ENCODE data around the gene UBE2E2. TPM values are rescaled to one million over a fixed set of nuclear protein-coding genes. Genes with fewer than 3 reads are reported as not detected.

Gene UBE2E2
- total and polyA plus RNA-seq, 9 donors = 25.5 to 84.9 (median 38.5) TPM

GRCh38 chr3:23435904-23436303, 232.8 kb downstream of the UBE2E2 start:
- no peaks in the 10 kb centered on the region for H3K36me3 ChIP-seq
- 96 to 98% (median 97%) methylated on average over 9 of the region's 9 CpGs for WGBS, 3 donors
- intact Hi-C loops (cut with DNase I) = no loop called here

GRCh38 chr3:23437484-23438145, 234.5 kb downstream of the UBE2E2 start:
- no peak overlapping the region for H3K4me3 ChIP-seq
- intact Hi-C loops (cut with DNase I) = no loop called here
- no peak overlapping the region for H3K27ac ChIP-seq
- DNase-seq = no peak
- TF ChIP-seq POLR2A (IDR thresholded peaks at IDR 0.05) = no peak
- TF ChIP-seq CTCF (IDR thresholded peaks at IDR 0.05) = no peak
- TF ChIP-seq EP300 (IDR thresholded peaks at IDR 0.05) = no peak
- WGBS, 3 donors = 95 to 98% (median 95%) methylated on average over 7 of the region's 7 CpGs
- no peaks in the 10 kb centered on the region for H3K27me3 ChIP-seq
- no peaks in the 10 kb centered on the region for H3K36me3 ChIP-seq
- H3K9me3 ChIP-seq = no peaks in the 10 kb centered on the region
- no peaks in the 10 kb centered on the region for H3K4me1 ChIP-seq (ENCODE audit: insufficient read depth)

More at GRCh38 chr3:23435904-23436303, 232.8 kb downstream of the UBE2E2 start:
- TF ChIP-seq POLR2A (IDR thresholded peaks at IDR 0.05) (no peak), CTCF (IDR thresholded peaks at IDR 0.05) (no peak), EP300 (IDR thresholded peaks at IDR 0.05) (no peak)
- Histone ChIP-seq H3K27me3 (no peaks in the 10 kb centered on the region), H3K27ac (no peak overlapping the region), H3K4me3 (no peak overlapping the region), H3K4me1 (ENCODE audit: insufficient read depth) (no peaks in the 10 kb centered on the region), H3K9me3 (no peaks in the 10 kb centered on the region)
- no peak for DNase-seq

- no peaks in the 10 kb centered on the region for H3K9me3 ChIP-seq
- TF ChIP-seq POLR2A (IDR thresholded peaks at IDR 0.05) (no peak), EP300 (IDR thresholded peaks at IDR 0.05) (no peak), CTCF (IDR thresholded peaks at IDR 0.05) (no peak)
- no peaks in the 10 kb centered on the region for H3K27me3 ChIP-seq
- no peaks in the 10 kb centered on the region for H3K36me3 ChIP-seq
- no peak overlapping the region for H3K4me3 ChIP-seq
- no peak overlapping the region for H3K27ac ChIP-seq
- no peak for DNase-seq
- intact Hi-C loops (cut with DNase I) = no loop called here
- H3K4me1 ChIP-seq (ENCODE audit: insufficient read depth) = no peaks in the 10 kb centered on the region
Measured at GRCh38 chr3:23438657-23439056, 235.5 kb downstream of the UBE2E2 start.

GRCh38 chr3:23439080-23439479, 236.0 kb downstream of the UBE2E2 start:
- intact Hi-C loops (cut with DNase I) = no loop called here
- no peaks in the 10 kb centered on the region for H3K27me3 ChIP-seq
- no peaks in the 10 kb centered on the region for H3K9me3 ChIP-seq
- 88 to 94% (median 91%) methylated on average over 2 of the region's 2 CpGs for WGBS, 3 donors
- H3K4me3 ChIP-seq = no peak overlapping the region
- DNase-seq = no peak
- H3K4me1 ChIP-seq (ENCODE audit: insufficient read depth) = no peaks in the 10 kb centered on the region
- H3K36me3 ChIP-seq = no peaks in the 10 kb centered on the region
- no peak for TF ChIP-seq EP300 (IDR thresholded peaks at IDR 0.05)
- TF ChIP-seq CTCF (IDR thresholded peaks at IDR 0.05) = no peak
- no peak for TF ChIP-seq POLR2A (IDR thresholded peaks at IDR 0.05)
- H3K27ac ChIP-seq = no peak overlapping the region

Data from ovary (tissue), 9 donors.